NCI-H2171 (cell line): ENCODE results near the gene NXPH3.
A peak's percentile ranks its signal among the peaks of the same experiment; 100 is the strongest.
"Not testable (repeated sequence)": the region's sequence is repeated elsewhere in the genome, so short reads cannot be mapped to it uniquely, and the experiment has no call there.

Source experiments
- DNase-seq: peaks from one replicate; lab custom pipeline; 2025; lab: John Stamatoyannopoulos, UW

The NXPH3 gene

GRCh38 chr17:49575679-49576087 lies at the start of gene NXPH3:
Gene NXPH3, plus strand, starts transcription at chr17:49575871. Its CDS starts 349 bp downstream, at chr17:49576220.
- DNase-seq, result peak; percentile 68

DNA sequence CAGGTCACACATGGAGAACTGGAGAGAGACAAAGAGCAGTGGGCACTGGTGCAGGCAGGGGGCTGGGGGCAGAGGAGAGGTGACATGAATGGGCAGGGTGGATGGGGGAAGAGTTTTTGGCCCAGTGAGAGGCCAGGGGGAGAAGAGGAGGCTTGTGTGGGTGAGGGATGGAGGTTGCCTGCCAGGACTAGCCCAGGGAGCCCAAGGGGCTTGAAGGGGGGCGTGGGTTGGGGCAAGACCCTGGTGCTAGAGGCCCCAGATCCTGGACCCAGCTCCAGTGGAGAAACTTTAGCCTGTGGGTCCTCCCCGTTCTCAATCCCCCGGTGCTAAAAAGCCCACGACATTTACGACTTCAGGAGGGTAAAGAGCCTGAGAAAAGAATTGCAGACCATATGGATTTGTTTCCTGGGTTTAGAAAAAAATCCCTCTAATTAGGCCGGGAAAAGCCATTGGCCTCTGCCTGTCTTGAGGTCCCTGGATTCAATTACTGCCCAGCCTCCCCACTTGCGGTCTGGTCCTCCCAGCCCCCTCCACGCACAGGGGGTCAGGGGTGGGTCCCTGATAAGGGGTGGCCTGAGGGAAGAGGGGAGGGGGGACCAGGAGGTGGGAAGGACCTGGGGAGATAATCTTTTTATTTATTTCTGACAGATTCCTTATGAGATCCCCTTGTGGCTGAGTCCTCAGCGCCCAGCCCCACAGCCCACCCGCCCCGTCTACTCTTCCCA lies 47.6 kb upstream of the NXPH3 start:
- DNase-seq, result peak; percentile 60

- DNase-seq, result no peak
Observed at GRCh38 chr17:49528966-49529365, 46.7 kb upstream of the NXPH3 start.

GRCh38 chr17:49530118-49530517 lies 45.6 kb upstream of the NXPH3 start:
- DNase-seq, result no peak

- no peak for DNase-seq
Observed at GRCh38 chr17:49543860-49544259, 31.8 kb upstream of the NXPH3 start.

GRCh38 chr17:49545007-49545660 lies 30.5 kb upstream of the NXPH3 start:
- peak; percentile 9 for DNase-seq

GRCh38 chr17:49545806-49546545 lies 29.7 kb upstream of the NXPH3 start:
- DNase-seq, result peak; percentile 43

GRCh38 chr17:49546546-49547535 lies 28.8 kb upstream of the NXPH3 start:
- DNase-seq, result no peak

DNA sequence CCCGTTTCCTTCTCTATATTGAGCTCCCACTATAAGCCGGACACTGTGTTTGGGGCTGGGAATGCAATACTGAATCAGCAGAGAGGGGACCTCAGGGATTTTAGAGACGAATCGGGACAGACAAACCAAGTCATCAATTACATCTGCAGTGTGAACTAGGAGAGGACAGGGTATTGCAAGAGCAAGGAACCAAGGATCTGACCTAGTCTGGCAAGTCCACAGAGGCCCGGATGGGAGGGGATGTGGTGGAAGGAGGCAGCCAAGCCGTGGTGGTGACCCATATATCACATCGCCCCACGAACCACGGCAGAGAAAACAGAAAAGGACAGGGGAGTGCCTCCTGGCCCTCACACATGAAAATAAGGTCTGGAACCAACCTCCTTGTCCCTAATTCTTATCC lies 28.1 kb upstream of the NXPH3 start:
- no peak for DNase-seq

DNA sequence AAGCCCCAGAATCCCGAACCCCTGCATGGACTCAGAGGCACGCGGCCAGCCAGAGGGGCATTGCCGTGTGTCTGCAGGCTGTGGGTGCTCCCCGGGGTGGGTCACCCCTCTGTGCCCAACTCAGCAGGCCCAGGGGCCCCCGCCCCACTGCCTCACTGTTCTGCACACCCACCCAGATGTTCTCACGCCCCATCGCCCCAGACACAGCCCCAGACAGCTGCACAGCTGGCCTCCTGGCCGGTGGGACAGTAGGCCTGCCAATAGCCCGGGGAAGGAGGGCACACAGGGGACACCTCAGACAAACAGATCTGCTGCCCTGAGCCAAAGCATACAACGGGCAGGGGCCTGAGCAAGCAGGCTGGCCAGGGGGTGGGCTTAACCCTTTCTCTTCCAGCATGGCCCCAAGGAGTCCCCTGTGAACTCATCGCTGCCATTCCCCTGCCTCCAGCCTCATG lies 27.6 kb upstream of the NXPH3 start:
- DNase-seq, result no peak

DNA sequence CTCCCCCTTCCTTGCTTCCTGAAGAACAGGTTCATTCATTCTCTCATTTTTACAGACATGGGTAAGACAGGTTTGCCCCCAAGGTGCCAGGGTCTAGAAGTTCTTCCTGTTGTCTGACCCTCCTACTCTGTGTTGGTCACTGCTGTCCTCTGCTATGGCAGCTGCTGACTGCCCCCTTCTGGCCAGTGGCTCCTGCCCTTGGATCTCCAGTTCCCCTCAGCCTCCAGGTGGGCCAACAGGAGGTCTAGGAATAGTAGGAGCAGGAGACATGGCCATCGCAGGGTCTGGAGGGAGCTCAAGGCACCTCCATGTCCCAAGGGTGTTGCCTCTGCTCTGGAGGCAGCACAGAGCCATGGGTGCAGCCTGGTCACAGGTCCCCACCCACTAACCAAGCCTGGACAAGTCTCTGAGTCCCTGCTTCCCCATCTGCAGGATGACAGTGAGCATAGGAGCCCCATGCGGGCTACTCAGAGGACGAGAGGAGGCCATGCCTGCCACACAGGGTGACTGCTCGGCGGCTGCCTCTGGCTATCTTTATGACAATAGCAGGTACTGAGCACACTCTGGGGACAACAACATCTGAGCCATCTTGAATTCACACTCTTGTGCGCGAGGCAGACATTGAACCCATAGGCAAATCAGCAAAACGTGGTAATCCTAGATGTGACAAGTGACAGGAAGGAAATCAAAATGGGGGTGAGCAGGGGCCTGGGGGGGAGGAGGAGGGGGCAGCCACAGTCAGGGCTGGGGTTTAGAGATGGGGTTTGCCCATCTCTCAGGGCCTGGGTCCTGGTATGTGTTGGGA lies 27.0 kb upstream of the NXPH3 start:
- no peak for DNase-seq

DNA sequence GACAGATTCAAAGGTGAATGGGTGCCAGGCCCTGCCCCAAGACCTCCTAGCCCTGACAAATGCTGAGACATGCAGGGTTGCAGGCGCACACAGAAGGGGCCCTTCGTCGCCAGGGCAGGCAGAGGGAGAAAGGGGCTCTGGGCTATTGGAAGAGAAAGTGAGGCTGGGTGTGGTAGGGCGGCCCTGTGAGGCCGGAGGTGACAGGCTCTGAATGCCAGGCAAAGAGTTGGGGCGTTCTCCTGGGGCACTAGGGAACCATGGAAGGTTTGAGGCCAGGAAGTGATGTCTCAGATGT lies 26.4 kb upstream of the NXPH3 start:
- no peak for DNase-seq

- DNase-seq, result no peak
Observed at GRCh38 chr17:49549691-49550678, 25.7 kb upstream of the NXPH3 start.

GRCh38 chr17:49550764-49551163 lies 24.9 kb upstream of the NXPH3 start:
- not testable (repeated sequence) for DNase-seq

- no peak for DNase-seq
Observed at GRCh38 chr17:49551221-49552069, 24.2 kb upstream of the NXPH3 start.

- DNase-seq, result no peak
Observed at GRCh38 chr17:49552070-49552751, 23.5 kb upstream of the NXPH3 start.

DNA sequence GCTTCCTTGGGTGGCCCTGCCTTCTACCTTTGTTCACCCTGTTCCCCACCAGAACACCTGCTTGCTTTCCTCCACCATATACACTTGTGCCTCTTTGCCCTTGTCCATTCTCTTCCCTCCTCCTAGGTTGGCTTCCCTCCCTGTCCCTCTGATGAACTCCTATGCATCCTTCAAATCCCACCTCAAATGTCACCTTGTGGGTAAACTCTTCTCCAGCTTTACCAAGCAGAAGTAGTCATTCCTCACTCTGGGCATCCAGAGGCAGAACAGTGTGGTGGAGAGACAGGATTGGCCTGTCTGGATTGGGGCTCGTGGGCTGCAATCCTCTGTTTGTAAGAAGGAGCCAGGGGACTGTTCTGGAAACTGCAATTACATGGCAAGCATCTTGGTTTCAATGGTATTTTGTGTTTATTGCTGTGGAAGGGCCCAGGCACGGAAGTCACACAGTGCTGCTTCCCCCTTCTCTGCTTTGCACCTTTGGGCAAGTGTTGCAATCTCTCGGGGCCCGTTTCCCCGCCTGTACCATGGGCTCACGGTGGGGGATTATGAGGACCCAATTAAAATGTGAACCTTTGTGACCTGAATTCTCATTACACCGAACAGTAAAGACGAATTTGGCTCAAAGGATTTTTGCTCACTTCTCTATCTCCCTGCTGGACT lies 21.9 kb upstream of the NXPH3 start:
- DNase-seq, result no peak
